HG03139 (cell line): ENCODE results near the gene SPATA31C2.
"Not testable (repeated sequence)": the region's sequence is repeated elsewhere in the genome, so short reads cannot be mapped to it uniquely, and the experiment has no call there.

Experiments used
- ATAC-seq: cut with Tn5 transposase; IDR thresholded peaks from one replicate; pipeline ENCODE4 v1.9.1; 2021; ENCODE audit not compliant: unreplicated experiment

SPATA31C2 gene

GRCh38 chr9:88127700-88128300 is 10.5 kb downstream of the SPATA31C2 start:
- not testable (repeated sequence) for ATAC-seq

- not testable (repeated sequence) for ATAC-seq
These were observed 14.9 kb downstream of the SPATA31C2 start for GRCh38 chr9:88123413-88123812.

GRCh38 chr9:88118121-88118520 is 20.2 kb downstream of the SPATA31C2 start:
- not testable (repeated sequence) for ATAC-seq

GRCh38 chr9:88114968-88115612 is 23.2 kb downstream of the SPATA31C2 start:
- ATAC-seq = not testable (repeated sequence)

- ATAC-seq = not testable (repeated sequence)
These were observed 23.9 kb downstream of the SPATA31C2 start for GRCh38 chr9:88114283-88114967.

- ATAC-seq = not testable (repeated sequence)
These were observed 24.8 kb downstream of the SPATA31C2 start for GRCh38 chr9:88113156-88114130.

GRCh38 chr9:88110026-88110425 is 28.2 kb downstream of the SPATA31C2 start:
- no peak for ATAC-seq

- no peak for ATAC-seq
These were observed 29.5 kb downstream of the SPATA31C2 start for GRCh38 chr9:88108779-88109178.

GRCh38 chr9:88106492-88106891 is 31.8 kb downstream of the SPATA31C2 start:
- no peak for ATAC-seq

GRCh38 chr9:88092797-88093331 is 45.4 kb downstream of the SPATA31C2 start:
- no peak for ATAC-seq

GRCh38 chr9:88090151-88090581 is 48.1 kb downstream of the SPATA31C2 start:
- no peak for ATAC-seq

GRCh38 chr9:88087906-88088305 is 50.4 kb downstream of the SPATA31C2 start:
- no peak for ATAC-seq

- no peak for ATAC-seq
These were observed 52.8 kb downstream of the SPATA31C2 start for GRCh38 chr9:88085476-88085875.

- ATAC-seq = no peak
These were observed 53.7 kb downstream of the SPATA31C2 start for GRCh38 chr9:88084357-88085183.
